Activated CD4-positive, alpha-beta memory T cell treated with anti-CD3 and anti-CD28 coated beads, Interleukin-2, amount 10 ng/mL, durations not matched to agents 7 days and 5 days (primary cell): Measurements from ENCODE around the gene XRCC3. TPM values are rescaled to one million over a fixed set of nuclear protein-coding genes. Genes with fewer than 3 reads are reported as not detected.

Source experiments
- CTCF ChIA-PET: fragments of 350-600 bp; sonication (Branson Sonifier 250); formaldehyde crosslinking; loops from one replicate; lab custom pipeline; 2021; ENCODE audit warnings: antibody characterized with exemption, inconsistent platforms; lab: Charles Lee
- POLR2A ChIA-PET: fragments of 350-600 bp; sonication (Branson Sonifier 250); formaldehyde crosslinking; loops from one replicate; lab custom pipeline; 2021; ENCODE audit warnings: antibody characterized with exemption; lab: Charles Lee
- DNase-seq: peaks from one replicate; pipeline ENCODE4 v3.0.0-alpha.2; 2020
- H3K27ac Mint-ChIP-seq: one replicate; pipeline ENCODE4 v1.8.0; 2021; ENCODE audit warnings: mild to moderate bottlenecking, mixed read lengths
- H3K27me3 Mint-ChIP-seq: one replicate; pipeline ENCODE4 v1.8.0; 2021; ENCODE audit warnings: mixed read lengths
- H3K36me3 Mint-ChIP-seq: one replicate; pipeline ENCODE4 v1.8.0; 2021; ENCODE audit warnings: low read depth, mixed read lengths
- H3K4me1 Mint-ChIP-seq: one replicate; pipeline ENCODE4 v1.8.0; 2021; ENCODE audit warnings: mixed read lengths
- H3K4me3 Mint-ChIP-seq: one replicate; pipeline ENCODE4 v1.8.0; 2021; ENCODE audit warnings: mild to moderate bottlenecking, mixed read lengths
- H3K9me3 Mint-ChIP-seq: one replicate; pipeline ENCODE4 v1.8.0; 2021; ENCODE audit warnings: mixed read lengths
- total RNA-seq, 2 experiments: library from RNA; stranded (reverse); gene quantifications; one replicate each; pipeline ENCODE4 v1.2.3, GENCODE V29; 2021

The XRCC3 gene
- total RNA-seq, 2 experiments from 2014 or later: 35.9 to 39.6 TPM

- CTCF ChIA-PET: no interaction called here
- Mint-ChIP-seq H3K27ac (no peak overlapping the region), H3K36me3 (peaks cover 2% of the 10 kb centered on the region), H3K4me3 (no peak overlapping the region), H3K27me3 (no peaks in the 10 kb centered on the region), H3K4me1 (peaks cover 12% of the 10 kb centered on the region), H3K9me3 (no peaks in the 10 kb centered on the region)
- no peak for DNase-seq
- POLR2A ChIA-PET: no interaction called here
Observed at GRCh38 chr14:103744621-103745395, 29.6 kb upstream of the XRCC3 start.

DNA sequence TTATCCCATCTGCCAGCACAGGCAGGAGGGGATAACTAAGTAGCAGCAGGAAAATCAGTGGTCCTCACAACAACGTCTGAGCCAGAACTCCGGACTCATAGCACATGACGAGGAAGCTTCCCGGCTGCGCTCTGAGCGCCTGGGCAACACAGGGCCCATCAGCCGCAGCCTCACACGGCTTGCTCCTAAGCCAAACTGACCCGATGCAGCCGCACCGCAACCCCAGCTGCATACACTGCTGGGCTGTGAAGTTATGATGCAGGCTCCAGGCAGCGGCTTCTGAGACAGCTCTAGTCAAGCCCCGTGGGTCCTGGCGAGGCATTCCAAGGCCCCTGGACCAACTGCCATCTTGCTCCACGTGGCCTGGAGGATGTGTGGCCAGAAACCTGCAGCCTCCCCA, 28.4 kb upstream of the XRCC3 start:
- DNase-seq: no peak
- POLR2A ChIA-PET: no interaction called here
- Mint-ChIP-seq H3K4me3 (no peak overlapping the region), H3K4me1 (peaks cover 8% of the 10 kb centered on the region), H3K27me3 (no peaks in the 10 kb centered on the region), H3K27ac (no peak overlapping the region), H3K36me3 (no peaks in the 10 kb centered on the region), H3K9me3 (no peaks in the 10 kb centered on the region)
- CTCF ChIA-PET: interaction anchor here (1.2 kb wide), 1 partner anchor 11 kb away, joined by 3 read pairs; no protein-coding TSS in a partner anchor

DNA sequence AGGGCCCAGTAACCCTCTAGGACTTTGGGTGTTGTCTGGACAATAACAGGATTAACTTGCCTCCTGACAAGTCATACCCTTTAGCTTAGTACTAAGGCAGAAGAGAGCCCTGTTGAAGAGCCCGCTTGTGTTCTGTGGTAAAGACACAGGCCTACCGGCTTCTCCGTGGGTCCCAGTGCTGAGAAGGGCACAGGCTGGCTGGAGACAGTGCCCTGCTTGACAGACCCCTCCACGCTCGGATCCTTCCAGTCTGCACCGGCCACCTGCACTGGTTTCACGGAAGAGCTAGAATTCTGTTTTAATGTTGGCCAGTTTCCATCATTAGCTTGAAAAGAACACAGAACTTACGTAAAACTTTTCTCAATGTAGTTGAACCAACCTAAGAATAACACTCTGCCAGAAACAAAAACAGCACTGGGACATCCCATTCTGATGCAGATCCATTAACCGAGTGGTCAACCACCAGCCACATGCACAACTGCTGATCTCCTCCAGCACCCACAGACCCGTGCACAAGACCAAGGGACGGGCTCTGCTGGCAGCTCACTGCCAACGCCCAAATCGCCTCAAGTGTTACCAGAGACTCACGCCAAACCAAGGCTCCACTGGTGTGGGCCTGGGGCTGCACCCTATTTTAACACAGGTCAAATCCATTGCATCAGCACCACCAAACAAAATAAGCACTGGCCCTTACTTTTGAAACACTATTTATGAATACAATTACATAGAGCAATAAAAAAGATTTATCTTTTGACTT, 27.4 kb upstream of the XRCC3 start:
- POLR2A ChIA-PET: interaction anchor here (0.5 kb wide), 1 partner anchor 218 kb away, joined by 3 read pairs; no protein-coding TSS in a partner anchor
- no peaks in the 10 kb centered on the region for H3K36me3 Mint-ChIP-seq
- no peaks in the 10 kb centered on the region for H3K27me3 Mint-ChIP-seq
- no peaks in the 10 kb centered on the region for H3K9me3 Mint-ChIP-seq
- H3K4me3 Mint-ChIP-seq: no peak overlapping the region
- H3K27ac Mint-ChIP-seq: no peak overlapping the region
- CTCF ChIA-PET: interaction anchor here (0.6 to 1.2 kb wide), 2 partner anchors 10 to 166 kb away, joined by 3 read pairs; no protein-coding TSS in a partner anchor
- H3K4me1 Mint-ChIP-seq: no peaks in the 10 kb centered on the region
- no peak for DNase-seq

DNA sequence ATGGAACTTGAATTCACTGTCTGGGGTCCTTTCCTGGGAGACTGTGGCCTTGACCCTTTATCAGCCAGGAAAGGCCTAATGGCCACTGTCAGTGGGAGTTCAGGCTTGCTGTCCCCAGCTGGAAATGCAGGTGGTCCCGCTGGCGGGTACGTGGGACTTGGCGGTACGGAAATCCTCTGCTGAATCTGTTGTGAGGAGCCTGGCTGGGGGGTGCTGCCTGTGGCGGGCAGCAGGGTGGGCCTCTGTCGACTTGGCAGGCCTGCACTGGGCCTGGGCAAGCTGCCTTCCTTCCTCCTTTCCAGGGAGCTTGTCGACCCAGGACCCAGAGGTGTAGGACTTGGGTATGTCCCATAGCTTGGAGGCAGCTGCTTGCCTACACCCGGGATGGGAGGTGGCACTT, 26.6 kb upstream of the XRCC3 start:
- Mint-ChIP-seq H3K9me3 (no peaks in the 10 kb centered on the region), H3K27ac (no peak overlapping the region), H3K4me1 (no peaks in the 10 kb centered on the region), H3K27me3 (no peaks in the 10 kb centered on the region), H3K4me3 (no peak overlapping the region), H3K36me3 (no peaks in the 10 kb centered on the region)
- ChIA-PET CTCF (no interaction called here), POLR2A (interaction anchor here (1.4 kb wide), 1 partner anchor 26 kb away, joined by 5 read pairs; the partner anchor contains the start of gene ZFYVE21)
- no peak for DNase-seq

DNA sequence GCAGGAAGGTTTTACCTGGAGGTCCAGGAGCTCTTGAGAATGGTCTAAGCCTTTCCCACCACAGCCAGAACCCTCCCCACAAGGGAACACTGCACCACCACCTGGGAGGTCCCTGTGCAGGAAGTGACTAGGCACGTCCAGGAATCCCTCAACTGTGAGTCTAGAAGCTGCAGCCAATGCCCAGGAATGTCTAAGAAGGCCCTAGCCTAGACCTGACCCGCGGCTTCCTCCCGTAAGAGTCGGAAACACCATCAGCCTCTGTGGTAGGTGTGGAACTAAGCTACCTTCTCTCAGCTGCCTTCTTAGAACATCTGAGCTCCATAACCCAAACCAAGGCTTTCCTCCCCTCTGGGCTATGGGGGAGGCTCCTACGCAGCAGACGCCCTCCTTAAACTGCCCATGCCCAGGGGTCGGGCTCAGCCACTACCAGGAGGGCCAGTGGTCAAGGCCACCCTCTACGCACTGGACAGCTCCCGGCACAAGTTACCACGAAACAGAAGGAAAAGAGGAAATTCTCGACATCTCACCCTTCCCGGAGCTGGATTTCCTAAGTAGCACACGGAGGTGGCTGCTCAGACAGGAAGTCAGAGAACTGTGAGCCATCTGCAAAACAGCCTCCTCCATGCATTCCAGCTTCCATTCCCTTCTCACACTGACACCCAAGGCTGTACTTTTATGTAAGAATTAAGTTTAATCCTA, 25.9 kb upstream of the XRCC3 start:
- no peaks in the 10 kb centered on the region for H3K27me3 Mint-ChIP-seq
- POLR2A ChIA-PET: interaction anchor here (1.4 kb wide), 1 partner anchor 25 kb away, joined by 5 read pairs; the partner anchor contains the start of gene ZFYVE21
- CTCF ChIA-PET: no interaction called here
- no peaks in the 10 kb centered on the region for H3K9me3 Mint-ChIP-seq
- no peaks in the 10 kb centered on the region for H3K4me1 Mint-ChIP-seq
- H3K4me3 Mint-ChIP-seq: no peak overlapping the region
- no peak for DNase-seq
- H3K36me3 Mint-ChIP-seq: no peaks in the 10 kb centered on the region
- H3K27ac Mint-ChIP-seq: no peak overlapping the region

DNA sequence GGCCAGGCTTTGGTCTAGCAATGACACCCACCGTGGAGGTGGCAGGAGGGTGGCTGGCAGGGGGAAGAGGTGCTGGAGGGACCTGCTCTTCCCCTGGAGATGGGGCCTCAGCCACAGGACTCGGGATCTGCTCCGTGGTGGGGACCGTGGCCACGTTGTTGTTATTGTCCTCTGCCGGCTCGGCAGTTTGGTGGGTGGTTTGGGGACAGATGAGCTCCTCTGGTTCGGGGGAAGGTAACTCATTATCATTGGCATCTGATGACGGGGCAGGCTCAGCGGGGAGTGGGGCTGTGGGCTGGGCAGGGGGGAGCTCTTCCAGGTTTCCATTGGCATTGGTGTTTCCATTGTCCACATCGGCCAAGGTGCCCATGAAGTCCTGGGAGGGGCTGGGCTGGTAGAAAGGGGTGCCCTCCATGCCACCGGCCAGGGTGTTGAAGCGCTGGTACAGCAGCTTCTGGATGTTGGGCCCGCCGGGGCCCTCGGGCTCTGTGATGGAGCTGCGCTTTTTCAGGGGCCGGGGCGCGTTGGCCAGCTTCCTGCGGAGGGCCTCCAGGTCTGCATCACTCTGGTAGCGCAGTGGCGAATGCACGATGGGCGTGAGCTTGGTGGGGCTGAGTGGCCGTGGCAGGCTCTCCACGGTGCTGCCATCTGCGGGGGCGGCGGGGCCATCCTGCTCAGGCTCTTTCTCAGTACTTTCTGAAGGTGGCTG, 24.7 kb upstream of the XRCC3 start:
- POLR2A ChIA-PET: interaction anchor here (1.0 kb wide), 1 partner anchor 52 kb away, joined by 3 read pairs; no protein-coding TSS in a partner anchor

GRCh38 chr14:103739466-103739792, 24.2 kb upstream of the XRCC3 start:
- H3K27ac Mint-ChIP-seq: no peak overlapping the region
- no peaks in the 10 kb centered on the region for H3K9me3 Mint-ChIP-seq
- no peaks in the 10 kb centered on the region for H3K4me1 Mint-ChIP-seq
- H3K27me3 Mint-ChIP-seq: no peaks in the 10 kb centered on the region
- DNase-seq: no peak
- ChIA-PET CTCF (no interaction called here), POLR2A (interaction anchor here (1.0 kb wide), 1 partner anchor 52 kb away, joined by 3 read pairs; no protein-coding TSS in a partner anchor)
- H3K4me3 Mint-ChIP-seq: no peak overlapping the region
- no peaks in the 10 kb centered on the region for H3K36me3 Mint-ChIP-seq

More for the DNA sequence above, 24.7 kb upstream of the XRCC3 start:
- no peak for DNase-seq
- Mint-ChIP-seq H3K36me3 (no peaks in the 10 kb centered on the region), H3K27me3 (no peaks in the 10 kb centered on the region), H3K27ac (no peak overlapping the region), H3K9me3 (no peaks in the 10 kb centered on the region), H3K4me3 (no peak overlapping the region), H3K4me1 (no peaks in the 10 kb centered on the region)
- CTCF ChIA-PET: no interaction called here

DNA sequence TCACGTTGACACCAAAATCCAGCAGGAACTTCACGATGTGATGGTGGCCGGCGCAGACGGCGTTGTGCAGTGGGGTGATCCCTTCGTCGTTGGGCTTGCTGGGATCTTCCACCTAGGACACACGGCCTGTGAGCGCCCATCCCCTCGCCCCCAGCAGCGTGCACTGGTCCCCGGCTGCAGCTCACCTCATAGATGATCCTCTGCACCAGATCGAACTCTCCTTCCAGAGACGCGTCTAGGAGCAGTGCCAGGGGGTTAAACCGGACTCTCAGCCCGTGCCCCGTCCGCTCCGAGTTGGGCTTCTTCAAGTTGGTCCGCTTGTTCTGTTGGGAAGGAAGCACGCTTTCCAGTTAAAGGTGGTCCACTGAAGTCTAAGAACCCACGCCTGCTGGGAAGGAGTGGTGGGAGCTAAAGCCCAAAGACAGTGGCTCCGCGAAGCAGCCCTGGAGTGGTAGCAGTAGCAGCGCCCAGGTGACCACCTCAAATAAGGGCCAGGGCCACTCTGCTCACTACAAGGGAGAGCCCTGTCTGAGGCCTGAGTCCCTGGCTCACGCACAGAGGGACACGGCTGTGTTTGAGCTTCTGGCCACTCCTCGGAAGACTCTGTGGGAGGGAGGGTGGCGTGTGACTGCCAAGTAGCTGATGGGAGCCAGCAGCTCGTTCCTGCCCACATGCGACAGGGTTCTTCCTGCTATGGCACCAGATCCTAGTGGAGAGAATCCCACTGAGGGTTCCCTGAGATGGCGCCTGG, 23.6 kb upstream of the XRCC3 start:
- CTCF ChIA-PET: no interaction called here
- no peaks in the 10 kb centered on the region for H3K27me3 Mint-ChIP-seq
- no peak overlapping the region for H3K4me3 Mint-ChIP-seq
- H3K9me3 Mint-ChIP-seq: no peaks in the 10 kb centered on the region
- H3K36me3 Mint-ChIP-seq: no peaks in the 10 kb centered on the region
- POLR2A ChIA-PET: no interaction called here
- no peak for DNase-seq
- no peak overlapping the region for H3K27ac Mint-ChIP-seq
- H3K4me1 Mint-ChIP-seq: no peaks in the 10 kb centered on the region

DNA sequence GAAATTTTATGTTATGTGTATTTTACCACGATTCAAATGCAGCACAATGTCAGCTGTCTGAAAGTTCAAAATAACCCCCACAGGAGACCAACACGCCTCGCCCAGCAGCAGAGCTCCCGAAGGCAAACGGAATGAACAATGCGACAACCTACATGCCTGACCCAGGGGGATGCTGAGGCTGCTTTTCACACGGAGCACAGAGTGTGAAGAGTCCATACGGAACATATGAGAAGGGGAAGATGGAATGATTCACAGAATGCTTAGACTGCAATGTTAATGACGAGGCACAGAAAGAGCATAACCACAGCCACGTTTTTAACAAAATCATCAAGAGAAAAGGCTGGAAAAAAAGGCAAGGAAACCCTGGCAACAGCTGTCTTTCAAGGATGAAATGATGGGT, 22.9 kb upstream of the XRCC3 start:
- H3K36me3 Mint-ChIP-seq: no peaks in the 10 kb centered on the region
- H3K27ac Mint-ChIP-seq: no peak overlapping the region
- H3K27me3 Mint-ChIP-seq: no peaks in the 10 kb centered on the region
- H3K4me1 Mint-ChIP-seq: no peaks in the 10 kb centered on the region
- H3K9me3 Mint-ChIP-seq: no peaks in the 10 kb centered on the region
- ChIA-PET POLR2A (no interaction called here), CTCF (no interaction called here)
- DNase-seq: no peak
- H3K4me3 Mint-ChIP-seq: no peak overlapping the region

DNA sequence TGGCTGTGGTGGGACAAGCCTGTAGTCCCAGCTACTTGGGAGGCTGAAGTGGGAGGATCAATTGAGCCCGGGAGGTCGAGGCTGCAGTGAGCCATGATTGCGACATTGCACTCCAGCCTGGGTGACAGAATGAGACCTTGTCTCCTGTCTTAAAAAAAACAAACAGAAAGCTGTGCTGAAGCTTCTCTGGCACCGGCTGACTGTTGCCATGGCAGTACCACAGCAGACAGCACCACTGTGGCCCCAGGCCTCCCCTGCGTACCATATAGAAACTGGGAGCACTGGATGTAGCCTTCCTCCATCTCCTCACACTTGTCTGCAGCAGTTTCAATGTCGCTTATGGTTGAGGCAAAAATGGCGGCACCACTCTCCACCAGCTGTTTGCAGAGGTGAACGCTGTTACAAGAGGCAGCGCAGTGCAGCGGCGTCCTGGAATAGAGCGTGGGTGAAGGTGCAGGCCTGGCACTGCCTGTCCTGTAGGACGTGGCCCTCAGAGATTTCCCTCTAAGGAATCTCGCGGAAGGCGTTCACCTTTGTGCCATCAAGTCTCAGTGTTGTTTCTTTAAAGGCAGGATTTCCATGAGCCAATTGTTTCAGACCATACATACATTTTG, 22.3 kb upstream of the XRCC3 start:
- peaks cover 3% of the 10 kb centered on the region for H3K36me3 Mint-ChIP-seq
- no peak overlapping the region for H3K27ac Mint-ChIP-seq
- ChIA-PET POLR2A (no interaction called here), CTCF (interaction anchor here (0.9 kb wide), 1 partner anchor 164 kb away, joined by 3 read pairs; no protein-coding TSS in a partner anchor)
- no peaks in the 10 kb centered on the region for H3K4me1 Mint-ChIP-seq
- DNase-seq: no peak
- no peaks in the 10 kb centered on the region for H3K27me3 Mint-ChIP-seq
- H3K9me3 Mint-ChIP-seq: no peaks in the 10 kb centered on the region
- no peak overlapping the region for H3K4me3 Mint-ChIP-seq

- Mint-ChIP-seq H3K36me3 (peaks cover 3% of the 10 kb centered on the region), H3K4me1 (no peaks in the 10 kb centered on the region), H3K27ac (no peak overlapping the region), H3K4me3 (no peak overlapping the region), H3K9me3 (no peaks in the 10 kb centered on the region), H3K27me3 (no peaks in the 10 kb centered on the region)
- CTCF ChIA-PET: interaction anchor here (0.9 kb wide), 1 partner anchor 164 kb away, joined by 3 read pairs; no protein-coding TSS in a partner anchor
- no peak for DNase-seq
- POLR2A ChIA-PET: interaction anchor here (1.4 kb wide), 1 partner anchor 12 kb away, joined by 3 read pairs; no protein-coding TSS in a partner anchor
Observed at GRCh38 chr14:103736546-103737431, 21.5 kb upstream of the XRCC3 start.
